ENCODE results near the gene GALM.

- TF ChIP-seq USF2 (IDR thresholded peaks at IDR 0.05; ENCODE audit: borderline replicate concordance, low read depth, low read length) (no peak), POLR2A (IDR thresholded peaks at IDR 0.05; ENCODE audit: low read depth, low read length) (no peak), POLR2AphosphoS5 (IDR thresholded peaks at IDR 0.05; ENCODE audit: low read length) (no peak), NFIC (IDR thresholded peaks at IDR 0.05; ENCODE audit: low read depth, low read length) (no peak), ASH2L (IDR thresholded peaks at IDR 0.05; ENCODE audit: borderline replicate concordance, low read depth) (no peak), CTCF (IDR thresholded peaks at IDR 0.05 in 2 of 3, conservative IDR thresholded peaks at IDR 0.05 in 1 of 3; ENCODE audit: control insufficient read depth in 2 of 3, extremely low read depth in 1 of 3, insufficient read depth in 1 of 3, low read depth in 3 of 3, low read length in 3 of 3) (no peak), NRF1 (conservative IDR thresholded peaks at IDR 0.05; ENCODE audit: low read depth, low read length) (no peak), GABPA (IDR thresholded peaks at IDR 0.05; ENCODE audit: low read depth) (no peak), RAD51 (IDR thresholded peaks at IDR 0.05) (no peak), ZNF207 (IDR thresholded peaks at IDR 0.05; ENCODE audit: borderline replicate concordance) (no peak), ATF7 (IDR thresholded peaks at IDR 0.05; ENCODE audit: low read depth) (no peak), CBX5 (IDR thresholded peaks at IDR 0.05; ENCODE audit: low read depth) (no peak), REST (IDR thresholded peaks at IDR 0.05; ENCODE audit: low read depth, low read length) (no peak), RAD21 (IDR thresholded peaks at IDR 0.05; ENCODE audit: insufficient read depth, low read depth, low read length) (no peak)
Observed at GRCh38 chr2:38708900-38709566, 43.1 kb downstream of the GALM start.
